HepG2 (cell line): ENCODE results near the gene BSND. TPM values are rescaled to one million over a fixed set of nuclear protein-coding genes. Genes with fewer than 3 reads are reported as not detected.

ENCODE experiments used
- CEBPZ ChIP-seq: IDR thresholded peaks from 2 replicates; pipeline ENCODE4 v1.6.1; 2012; ENCODE audit warnings: low read length, improper control_type of control experiment
- CHD4 ChIP-seq: fragments of 200-600 bp; sonication (generic); IDR thresholded peaks from 2 replicates; pipeline ENCODE4 v1.7.0; 2017; ENCODE audit warnings: mild to moderate bottlenecking, low read length, borderline replicate concordance
- CTCF ChIP-seq: sonication (generic); formaldehyde crosslinking; IDR thresholded peaks from 2 replicates; pipeline ENCODE4 v1.5.0; 2020; ENCODE audit warnings: mild to moderate bottlenecking, missing genetic modification reagents, moderate library complexity
- ELF4 ChIP-seq: sonication (generic); formaldehyde crosslinking; IDR thresholded peaks from 2 replicates; pipeline ENCODE4 v1.5.0; 2020; ENCODE audit warnings: missing genetic modification reagents, mild to moderate bottlenecking, moderate library complexity, borderline replicate concordance
- FIP1L1 ChIP-seq: fragments of 200-400 bp; formaldehyde crosslinking; IDR thresholded peaks from 2 replicates; pipeline ENCODE4 v1.6.1; 2018; ENCODE audit warnings: low read depth, mild to moderate bottlenecking, low read length, moderate library complexity, borderline replicate concordance; ENCODE audit not compliant: insufficient read depth
- HOXD1 ChIP-seq: sonication (generic); formaldehyde crosslinking; IDR thresholded peaks from 2 replicates; pipeline ENCODE4 v1.5.0; 2020; ENCODE audit warnings: missing genetic modification reagents
- IRX3 ChIP-seq: sonication (generic); formaldehyde crosslinking; IDR thresholded peaks from 2 replicates; pipeline ENCODE4 v1.8.1; 2023; ENCODE audit warnings: mild to moderate bottlenecking, low read depth, missing genetic modification reagents, borderline replicate concordance
- KAT8 ChIP-seq: IDR thresholded peaks from 2 replicates; pipeline ENCODE4 v1.6.1; 2016; ENCODE audit warnings: missing genetic modification reagents, missing compliant biosample characterization
- MIER2 ChIP-seq: IDR thresholded peaks from 2 replicates; pipeline ENCODE4 v1.6.1; 2016; ENCODE audit warnings: missing biosample characterization, missing genetic modification reagents
- PAX8 ChIP-seq: sonication (generic); formaldehyde crosslinking; IDR thresholded peaks from 2 replicates; pipeline ENCODE4 v1.8.0; 2022; ENCODE audit warnings: mild to moderate bottlenecking, missing genetic modification reagents, borderline replicate concordance
- SAP130 ChIP-seq: IDR thresholded peaks from 2 replicates; pipeline ENCODE4 v1.6.1; 2016; ENCODE audit warnings: low read depth
- SETDB1 ChIP-seq: sonication (generic); formaldehyde crosslinking; IDR thresholded peaks from 2 replicates; pipeline ENCODE4 v1.5.1; 2020; ENCODE audit warnings: missing genetic modification reagents, mild to moderate bottlenecking, borderline replicate concordance
- SPEN ChIP-seq: sonication (generic); formaldehyde crosslinking; IDR thresholded peaks from 2 replicates; pipeline ENCODE4 v1.5.1; 2020; ENCODE audit warnings: low read depth, mild to moderate bottlenecking, missing genetic modification reagents
- TERF1 ChIP-seq: sonication (generic); formaldehyde crosslinking; IDR thresholded peaks from 2 replicates; pipeline ENCODE4 v1.8.0; 2022; ENCODE audit warnings: mild to moderate bottlenecking, missing genetic modification reagents, moderate library complexity
- THAP11 ChIP-seq: IDR thresholded peaks from 2 replicates; pipeline ENCODE4 v1.6.1; 2016; ENCODE audit warnings: missing biosample characterization, missing genetic modification reagents
- YY1 ChIP-seq: IDR thresholded peaks from 2 replicates; pipeline ENCODE4 v1.6.1; 2011; ENCODE audit warnings: low read length, low read depth, moderate library complexity, mild to moderate bottlenecking; ENCODE audit not compliant: insufficient read depth, insufficient replicate concordance
- ZBTB14 ChIP-seq: sonication (generic); formaldehyde crosslinking; IDR thresholded peaks from 2 replicates; pipeline ENCODE4 v1.4.0; 2020; ENCODE audit warnings: missing genetic modification reagents
- ZNF350 ChIP-seq: sonication (generic); formaldehyde crosslinking; IDR thresholded peaks from 2 replicates; pipeline ENCODE4 v1.4.0; 2020; ENCODE audit warnings: mild to moderate bottlenecking, low read depth, missing genetic modification reagents, borderline replicate concordance
- ZNF468 ChIP-seq: sonication (generic); formaldehyde crosslinking; IDR thresholded peaks from 2 replicates; pipeline ENCODE4 v1.8.0; 2022; ENCODE audit warnings: mild to moderate bottlenecking, moderate library complexity, missing genetic modification reagents
- ZNF605 ChIP-seq: sonication (generic); formaldehyde crosslinking; IDR thresholded peaks from 2 replicates; pipeline ENCODE4 v1.8.0; 2022; ENCODE audit warnings: mild to moderate bottlenecking, missing genetic modification reagents
- polyA plus RNA-seq, 8 experiments: library from polyadenylated mRNA; depleted of rRNA in 3 of 8; stranded (reverse) in 7 of 8; unstranded in 1 of 8; fragments of >200 nt; fragmentation: Illumina TruSeq in 4 of 8; extraction: Trizol in 4 of 8; gene quantifications; 2 replicates each; pipeline versions ENCODE4 v1.2.1 to v1.2.3, GENCODE V29; 2011 to 2016; ENCODE audit warnings: low read depth in 4 of 8, missing spikeins in 1 of 8, mixed read lengths in 1 of 8; ENCODE audit not compliant: insufficient read depth in 1 of 8
- total RNA-seq, 5 experiments: library from RNA; depleted of rRNA; stranded (reverse); fragments of >200 nt; fragmentation: Illumina TruSeq; extraction: Trizol; gene quantifications; 2 replicates each; pipeline ENCODE4 v1.2.3, GENCODE V29; 2016; ENCODE audit warnings: low read depth in 1 of 5

BSND gene
- total and polyA plus RNA-seq, 2 of the 13 experiments (the other 11 are each of a cell fraction or from before 2014, with no cell fraction given): not detected

GRCh38 chr1:54950369-54951163 lies 48.2 kb upstream of the BSND start (continued):
- TF ChIP-seq CEBPZ: no peak
- no peak for TF ChIP-seq ZBTB14 (CRISPR knock-in tag)
- TF ChIP-seq FIP1L1: no peak
- peak; percentile 91 for TF ChIP-seq CTCF
- TF ChIP-seq SAP130 (CRISPR knock-in tag): no peak
- 0 out of 2 replicates have a peak, but pooled peaks have one; percentile 22 for TF ChIP-seq SPEN
- TF ChIP-seq ZNF605 (CRISPR knock-in tag): peak; percentile 80
- TF ChIP-seq ZNF350 (CRISPR knock-in tag): peak; percentile 46; the same call in 1 of the 2 replicates
- no peak for TF ChIP-seq CHD4
- TF ChIP-seq TERF1 (CRISPR knock-in tag): 0 out of 2 replicates have a peak, but pooled peaks have one; percentile 57
- 0 out of 2 replicates have a peak, but pooled peaks have one; percentile 50 for TF ChIP-seq MIER2 (CRISPR knock-in tag)
- TF ChIP-seq SETDB1 (CRISPR knock-in tag): no peak
- TF ChIP-seq PAX8 (CRISPR knock-in tag): no peak
- no peak for TF ChIP-seq ELF4 (CRISPR knock-in tag)
- TF ChIP-seq KAT8 (CRISPR knock-in tag): peak; percentile 75
- TF ChIP-seq THAP11 (CRISPR knock-in tag): peak; percentile 42
- 0 out of 2 replicates have a peak, but pooled peaks have one; percentile 49 for TF ChIP-seq HOXD1 (CRISPR knock-in tag)
- TF ChIP-seq IRX3 (CRISPR knock-in tag): no peak
- peak; percentile 20 for TF ChIP-seq YY1
- 0 out of 2 replicates have a peak, but pooled peaks have one; percentile 28 for TF ChIP-seq ZNF468 (CRISPR knock-in tag)
